Psoas muscle (tissue), 8 donors: Measurements from ENCODE around the gene MAPKAPK2. TPM values are rescaled to one million over a fixed set of nuclear protein-coding genes. Genes with fewer than 3 reads are reported as not detected.

Experiments
- ATAC-seq, 4 donors: fragments of 200-7000 bp; cut with Tn5 transposase; one replicate each; pipeline ENCODE4 v1.9.1; 2020; ENCODE audit warnings: moderate library complexity in 3 of 4, mild to moderate bottlenecking in 2 of 4
- DNase-seq, 2 donors: peaks; one replicate each; pipeline ENCODE4 v3.0.0-alpha.2; 2020
- H3K27ac ChIP-seq: fragments of 200-600 bp; one replicate; pipeline ENCODE4 v1.8.0; 2022
- H3K27me3 ChIP-seq, 3 donors: fragments of 200-600 bp in 1 of 3; one replicate each; pipeline versions ENCODE4 v1.6.1 to v1.8.0; 2013 to 2022; ENCODE audit warnings: low read length in 2 of 3, mild to moderate bottlenecking in 2 of 3, moderate library complexity in 1 of 3; ENCODE audit not compliant: insufficient read depth in 3 of 3
- H3K36me3 ChIP-seq, 2 donors: fragments of 200-600 bp in 1 of 2; one replicate each; pipeline versions ENCODE4 v1.6.1 to v1.8.0; 2013 to 2022; ENCODE audit warnings: low read depth in 1 of 2, mild to moderate bottlenecking in 1 of 2, moderate library complexity in 1 of 2; ENCODE audit not compliant: insufficient read depth in 1 of 2
- H3K4me1 ChIP-seq: fragments of 200-600 bp; one replicate; pipeline ENCODE4 v1.8.0; 2022
- H3K4me3 ChIP-seq: fragments of 200-600 bp; one replicate; pipeline ENCODE4 v1.8.0; 2022; ENCODE audit warnings: mild to moderate bottlenecking
- H3K9me3 ChIP-seq: fragments of 200-600 bp; one replicate; pipeline ENCODE4 v1.8.0; 2022
- WGBS, 3 donors: extraction: QIAGEN DNeasy Blood & Tissue Kit; methylation state at CpG; one replicate each; pipeline versions ENCODE4 v1.1.6 to v1.1.7; 2013; 5-methylcytosine and 5-hydroxymethylcytosine counted together
- intact Hi-C, 2 donors: fragments of 100-400 bp; cut with DNase I; formaldehyde crosslinking; loops; one replicate each; pipeline versions ENCODE4 v1.11.0 to v1.14.2; 2022
- polyA plus RNA-seq, 3 donors: library from polyadenylated mRNA; stranded (reverse); fragments of 200-250 nt; gene quantifications; one replicate each; pipeline ENCODE4 v1.2.3, GENCODE V29; 2013
- total RNA-seq, 4 donors: library from RNA; stranded (reverse); fragmentation: NEBNext Ultra II Directional in 2 of 4; extraction: Animal tissue kit (Norgen Biotek cat#: 25700) in 2 of 4; gene quantifications; one replicate each; pipeline versions ENCODE4 v1.2.1 to v1.2.4, GENCODE V29; 2021 to 2023
- TF ChIP-seq, protein P1 (sequence below): fragments of 200-600 bp; IDR thresholded peaks from one replicate; pipeline ENCODE4 v1.8.0; 2022; ENCODE audit warnings: antibody characterized with exemption
- donor health status: healthy with polysubstance abuse.
- donor health status: DM: no; HTN: no; CAD: no; lungs with moderate emphysema.
- donor health status: Bipolar disorder and iron deficiency.
- donor health status: healthy.
- donor health status: DM: yes; HTN: yes; CAD: no.
- donor health status: DM: no; HTN: no; CAD: no.
- donor health status: DM: no; HTN: no; CAD: no.
- donor health status: DM: yes; HTN: yes; CAD: no.

The MAPKAPK2 gene
- total and polyA plus RNA-seq, 7 donors: 89.4 to 198 (median 139) TPM

DNA sequence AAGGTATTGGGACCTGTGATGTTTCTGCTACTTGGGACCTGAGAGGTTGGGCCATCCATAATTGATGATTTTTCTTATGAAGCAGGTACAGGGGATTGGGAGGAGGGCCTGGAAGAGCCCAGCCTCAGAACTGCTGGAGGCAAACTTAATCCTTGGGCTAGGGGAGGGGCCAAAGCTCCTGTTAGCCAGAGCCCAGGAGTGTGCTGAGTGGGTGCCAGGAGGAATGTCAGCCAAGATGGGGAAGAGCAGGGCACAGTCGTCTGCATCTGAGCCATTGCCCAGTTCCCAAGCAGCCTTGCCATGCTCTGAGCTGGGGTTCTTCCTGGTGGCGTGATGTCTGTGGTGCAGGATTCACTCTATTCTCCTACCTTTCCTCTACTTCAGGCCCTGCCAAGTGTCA, 5.8 kb downstream of the MAPKAPK2 start:
- Histone ChIP-seq H3K27ac (peak overlapping the region; percentile 98), H3K4me1 (peaks cover 92% of the 10 kb centered on the region), H3K27me3 (no peaks in the 10 kb centered on the region), H3K9me3 (no peaks in the 10 kb centered on the region), H3K4me3 (peak overlapping the region; percentile 4), H3K36me3 (peaks cover 0 to 5% of the 10 kb centered on the region in 2 donors)
- ATAC-seq: peak; percentile 28 to 44 (median 34)
- 14 to 17% (median 15%) methylated on average over 2 of the region's 2 CpGs for WGBS, 3 donors
- TF ChIP-seq, protein P1, sequence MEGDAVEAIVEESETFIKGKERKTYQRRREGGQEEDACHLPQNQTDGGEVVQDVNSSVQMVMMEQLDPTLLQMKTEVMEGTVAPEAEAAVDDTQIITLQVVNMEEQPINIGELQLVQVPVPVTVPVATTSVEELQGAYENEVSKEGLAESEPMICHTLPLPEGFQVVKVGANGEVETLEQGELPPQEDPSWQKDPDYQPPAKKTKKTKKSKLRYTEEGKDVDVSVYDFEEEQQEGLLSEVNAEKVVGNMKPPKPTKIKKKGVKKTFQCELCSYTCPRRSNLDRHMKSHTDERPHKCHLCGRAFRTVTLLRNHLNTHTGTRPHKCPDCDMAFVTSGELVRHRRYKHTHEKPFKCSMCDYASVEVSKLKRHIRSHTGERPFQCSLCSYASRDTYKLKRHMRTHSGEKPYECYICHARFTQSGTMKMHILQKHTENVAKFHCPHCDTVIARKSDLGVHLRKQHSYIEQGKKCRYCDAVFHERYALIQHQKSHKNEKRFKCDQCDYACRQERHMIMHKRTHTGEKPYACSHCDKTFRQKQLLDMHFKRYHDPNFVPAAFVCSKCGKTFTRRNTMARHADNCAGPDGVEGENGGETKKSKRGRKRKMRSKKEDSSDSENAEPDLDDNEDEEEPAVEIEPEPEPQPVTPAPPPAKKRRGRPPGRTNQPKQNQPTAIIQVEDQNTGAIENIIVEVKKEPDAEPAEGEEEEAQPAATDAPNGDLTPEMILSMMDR: no peak
- intact Hi-C loops: no loop called here
- DNase-seq: peak; percentile 64 to 86

DNA sequence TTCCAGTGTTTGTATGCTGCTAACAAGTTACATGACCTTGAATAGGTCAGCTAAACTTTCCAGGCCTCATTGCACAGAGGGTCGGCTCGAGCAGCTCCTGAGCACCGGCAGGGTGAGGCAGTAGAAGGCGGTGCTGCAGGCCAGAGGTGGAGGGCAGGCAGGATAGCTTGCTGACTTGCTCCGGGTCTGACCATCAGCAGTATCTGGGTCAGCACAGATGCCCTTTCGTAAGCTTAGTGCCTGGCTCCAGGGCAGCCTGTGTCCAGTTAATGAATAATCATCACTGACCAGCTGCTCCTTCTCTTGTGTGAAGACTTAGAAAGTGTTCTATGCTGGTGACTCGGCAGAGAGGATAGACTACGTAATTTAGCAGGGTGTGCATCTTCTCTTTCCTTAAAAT, 6.9 kb downstream of the MAPKAPK2 start:
- TF ChIP-seq, protein P1: no peak
- intact Hi-C loops: no loop called here
- ATAC-seq (peak; percentile 65 to 73 (median 72)), DNase-seq (peak; percentile 69 to 82)
- Histone ChIP-seq H3K4me1 (peaks cover 100% of the 10 kb centered on the region), H3K27ac (peak overlapping the region; percentile 98), H3K27me3 (no peaks in the 10 kb centered on the region), H3K9me3 (no peaks in the 10 kb centered on the region), H3K36me3 (peaks cover 0 to 14% of the 10 kb centered on the region in 2 donors), H3K4me3 (peak overlapping the region; percentile 52)
- 12 to 29% (median 19%) methylated on average over 8 of the region's 8 CpGs for WGBS, 3 donors

DNA sequence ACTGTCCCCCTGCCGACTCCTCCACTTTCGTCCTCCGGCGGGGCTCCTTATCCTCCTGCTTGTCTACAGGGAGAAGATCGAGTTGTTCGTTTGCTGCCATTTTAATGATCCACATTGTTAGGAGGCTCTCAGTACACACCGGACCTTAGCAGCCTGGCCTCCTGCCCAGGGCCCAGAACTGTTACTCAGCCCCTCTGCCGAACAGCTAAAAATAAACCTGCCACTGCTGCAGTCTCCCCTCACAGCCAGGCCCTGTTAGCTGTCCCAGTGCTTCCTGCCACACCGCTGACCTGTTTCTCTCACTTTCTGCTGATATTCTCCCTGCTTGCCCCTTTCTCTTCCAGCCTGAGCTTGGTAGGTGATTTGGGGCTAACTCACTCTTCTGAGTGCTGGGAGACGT, 8.3 kb downstream of the MAPKAPK2 start:
- Histone ChIP-seq H3K27me3 (no peaks in the 10 kb centered on the region), H3K36me3 (peaks cover 0 to 15% of the 10 kb centered on the region in 2 donors), H3K4me1 (peaks cover 100% of the 10 kb centered on the region), H3K9me3 (no peaks in the 10 kb centered on the region), H3K27ac (peak overlapping the region; percentile 98), H3K4me3 (peak overlapping the region; percentile 52)
- TF ChIP-seq, protein P1: no peak
- ATAC-seq (peak; percentile 80 to 88 (median 84)), DNase-seq (peak; percentile 87 to 94)
- WGBS, 3 donors: 7 to 19% (median 9%) methylated on average over 10 of the region's 10 CpGs
- intact Hi-C loops: no loop called here

DNA sequence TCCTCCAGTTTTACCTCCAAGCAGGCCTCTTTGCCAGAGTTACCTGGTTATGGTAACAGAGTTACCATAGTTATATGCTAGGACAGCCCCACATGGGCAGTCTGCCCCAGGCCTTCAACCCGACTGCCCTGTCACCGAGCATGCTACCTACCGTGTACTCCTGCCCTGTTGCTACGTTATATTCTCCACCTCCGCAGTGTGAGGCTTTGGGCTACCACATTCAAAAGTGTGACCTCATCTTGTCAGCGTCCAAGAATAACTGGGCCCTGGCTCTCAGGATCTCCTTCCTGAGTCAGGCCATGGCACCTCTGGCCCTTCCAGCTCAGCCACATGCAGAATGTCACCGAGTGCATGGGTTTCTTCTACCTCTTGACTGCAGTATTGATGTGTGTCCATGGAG, 8.9 kb downstream of the MAPKAPK2 start:
- ATAC-seq (peak; percentile 62 to 77 (median 71)), DNase-seq (peak; percentile 51 to 81)
- intact Hi-C loops: no loop called here
- WGBS, 3 donors: 8 to 12% (median 11%) methylated on average over 7 of the region's 7 CpGs
- TF ChIP-seq, protein P1: no peak
- Histone ChIP-seq H3K4me1 (peaks cover 100% of the 10 kb centered on the region), H3K4me3 (peak overlapping the region; percentile 52), H3K36me3 (peaks cover 0 to 15% of the 10 kb centered on the region in 2 donors), H3K27me3 (no peaks in the 10 kb centered on the region), H3K9me3 (no peaks in the 10 kb centered on the region), H3K27ac (peak overlapping the region; percentile 98)
